Loucy (cell line): Measurements from ENCODE around the gene CADM4.
A peak's percentile ranks its signal among the peaks of the same experiment; 100 is the strongest.

Source experiments
- H2AFZ ChIP-seq: fragments of 200-600 bp; sonication (generic); 2 replicates; pipeline ENCODE4 v1.6.0; 2016; ENCODE audit warnings: antibody characterized with exemption, mild to moderate bottlenecking, low read length, moderate library complexity
- H3F3A ChIP-seq: fragments of 200-600 bp; 2 replicates; pipeline ENCODE4 v1.6.0; 2016; ENCODE audit warnings: antibody characterized with exemption, low read depth, mild to moderate bottlenecking
- H3K27me3 ChIP-seq: fragments of 200-600 bp; sonication (generic); 2 replicates; pipeline ENCODE4 v1.6.1; 2014; ENCODE audit warnings: low read length, mild to moderate bottlenecking; ENCODE audit not compliant: insufficient read depth, poor library complexity, severe bottlenecking
- H3K36me3 ChIP-seq: fragments of 200-600 bp; sonication (generic); 2 replicates; pipeline ENCODE4 v1.6.1; 2016; ENCODE audit warnings: low read length; ENCODE audit not compliant: insufficient read depth
- H3K4me1 ChIP-seq: fragments of 200-600 bp; sonication (generic); 2 replicates; pipeline ENCODE4 v1.5.1; 2014; ENCODE audit warnings: low read length, mild to moderate bottlenecking; ENCODE audit not compliant: insufficient read depth, poor library complexity, severe bottlenecking
- H3K4me2 ChIP-seq: fragments of 200-600 bp; sonication (generic); 2 replicates; pipeline ENCODE4 v1.6.0; 2014; ENCODE audit warnings: antibody characterized with exemption, low read length, low read depth, mild to moderate bottlenecking; ENCODE audit not compliant: poor library complexity, severe bottlenecking
- H3K4me3 ChIP-seq: fragments of 200-600 bp; sonication (generic); 2 replicates; pipeline ENCODE4 v1.5.1; 2014; ENCODE audit warnings: low read length, mild to moderate bottlenecking, mixed read lengths; ENCODE audit not compliant: poor library complexity, severe bottlenecking
- H3K79me2 ChIP-seq: fragments of 200-600 bp; sonication (generic); 2 replicates; pipeline ENCODE4 v1.6.1; 2014; ENCODE audit warnings: low read length; ENCODE audit not compliant: insufficient read depth
- H3K9ac ChIP-seq: fragments of 200-600 bp; sonication (generic); 2 replicates; pipeline ENCODE4 v1.6.0; 2014; ENCODE audit warnings: mild to moderate bottlenecking, low read depth, low read length, moderate library complexity; ENCODE audit not compliant: poor library complexity, severe bottlenecking
- H3K9me2 ChIP-seq: fragments of 200-600 bp; sonication (generic); replicated peaks from 2 replicates; pipeline ENCODE4 v1.6.1; 2016; ENCODE audit warnings: low read depth, low read length, mixed read lengths
- H3K9me3 ChIP-seq: fragments of 200-600 bp; sonication (generic); 2 replicates; pipeline ENCODE4 v1.6.1; 2014; ENCODE audit warnings: mild to moderate bottlenecking, antibody characterized with exemption, low read length, low read depth; ENCODE audit not compliant: insufficient read depth
- H4K20me1 ChIP-seq: fragments of 200-600 bp; sonication (generic); 2 replicates; pipeline ENCODE4 v1.6.0; 2014; ENCODE audit warnings: antibody characterized with exemption, low read length, mild to moderate bottlenecking; ENCODE audit not compliant: insufficient read depth, poor library complexity, severe bottlenecking
- EZH2phosphoT487 ChIP-seq: fragments of 200-600 bp; IDR thresholded peaks from 2 replicates; pipeline ENCODE4 v1.6.1; 2018; ENCODE audit warnings: antibody characterized with exemption, mild to moderate bottlenecking, moderate library complexity, borderline replicate concordance
- TF ChIP-seq, protein P1 (sequence below): fragments of 200-600 bp; sonication (generic); conservative IDR thresholded peaks from 2 replicates; pipeline ENCODE4 v1.5.1; 2014; ENCODE audit warnings: mild to moderate bottlenecking, antibody characterized with exemption, low read length

The CADM4 gene

DNA sequence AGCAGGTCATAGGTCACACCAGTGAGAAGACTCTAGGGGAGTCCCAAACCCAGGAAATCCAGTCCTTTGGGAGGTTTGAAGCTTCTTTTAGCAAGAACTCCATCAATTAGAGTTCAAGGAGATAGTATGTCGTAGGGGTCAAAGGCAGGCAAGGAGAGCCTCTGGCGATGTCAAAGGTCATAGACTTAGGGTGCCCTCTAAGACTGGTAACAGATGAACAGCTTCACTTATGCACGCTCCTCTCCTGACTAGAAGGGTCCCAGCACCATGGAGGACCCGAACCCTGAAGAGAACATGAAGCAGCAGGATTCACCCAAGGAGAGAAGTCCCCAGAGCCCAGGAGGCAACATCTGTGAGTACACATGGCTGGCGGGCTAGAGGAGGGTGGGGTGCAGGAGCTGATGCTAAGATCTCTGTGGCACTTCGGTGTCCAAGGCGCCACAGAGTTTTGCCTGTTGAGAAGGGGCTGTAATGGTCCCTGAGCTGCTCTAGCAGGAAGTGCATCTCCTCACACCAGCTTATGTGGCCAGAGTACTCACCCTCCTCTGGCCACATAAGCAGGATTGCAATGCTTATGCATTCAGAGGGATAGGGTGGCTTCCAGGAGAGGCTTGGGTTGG, 42.7 kb downstream of the CADM4 start:
- H2AFZ ChIP-seq = peak overlapping the region; percentile 66; the same call in 1 of the 2 replicates
- no peaks in the 10 kb centered on the region for H3K9me3 ChIP-seq
- H3K79me2 ChIP-seq = peaks cover 63% of the 10 kb centered on the region

DNA sequence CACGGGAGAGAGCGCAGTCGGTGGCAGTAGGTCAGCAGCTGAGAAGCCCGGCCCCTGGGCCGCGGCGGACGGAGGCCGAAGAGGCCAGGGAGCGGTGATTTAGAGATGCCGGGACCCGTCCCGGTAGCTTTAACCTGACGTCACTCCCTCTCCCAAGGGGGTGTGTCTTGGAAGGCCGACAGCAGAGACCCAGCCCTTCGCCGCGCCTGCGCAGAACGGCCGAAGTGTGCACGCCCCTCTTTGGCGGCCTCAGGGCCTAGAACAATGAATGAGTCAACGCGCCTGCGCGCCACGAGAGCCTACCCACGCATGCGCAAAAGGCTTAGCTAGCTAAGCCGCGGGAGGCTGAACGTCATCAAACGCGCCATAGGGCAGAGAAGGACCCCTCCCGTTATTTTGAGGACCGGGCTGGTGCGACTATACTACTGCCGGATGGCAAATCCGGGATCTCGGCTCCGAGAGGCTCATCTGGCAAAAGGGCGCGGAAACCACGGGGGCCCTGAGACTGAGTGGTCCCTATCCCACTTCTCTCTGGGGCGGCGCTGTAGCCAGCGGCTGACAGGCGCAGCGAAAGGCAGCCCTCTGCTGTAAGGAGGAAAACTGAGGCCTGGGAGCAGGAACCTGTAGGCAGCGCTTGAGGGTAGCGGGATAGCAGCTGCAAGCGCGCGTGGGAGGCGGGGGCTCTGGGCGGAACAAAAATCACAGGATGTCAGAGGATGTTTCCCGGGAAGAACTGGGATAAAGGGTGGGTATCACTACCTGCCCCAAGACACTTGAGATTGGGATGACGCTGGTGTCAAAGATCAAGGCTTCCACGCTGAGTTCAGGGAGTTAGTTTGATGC, 43.4 kb downstream of the CADM4 start, which contains the start of the genes IRGQ and ZNF576:
TSS of gene IRGQ (minus strand) at position 136 of the 843 bp plus-strand sequence. CDS start 796 bp downstream, outside the sequence.
TSS of gene ZNF576 (plus strand) at position 597 of the 843 bp plus-strand sequence. CDS start 514 bp downstream, outside the sequence.
- H2AFZ ChIP-seq = peak within 1 kb of the TSS; percentile 75
- H3K79me2 ChIP-seq = peaks cover 64% of the 10 kb centered on the region
- peaks cover 27% of the 10 kb centered on the region for H3K4me1 ChIP-seq
- H3K4me2 ChIP-seq = peak within 1 kb of the TSS; percentile 93
- H3F3A ChIP-seq = no peaks in the 10 kb centered on the region
- peak within 1 kb of the TSS; percentile 86 for H3K9ac ChIP-seq
- H3K9me3 ChIP-seq = no peaks in the 10 kb centered on the region
- H4K20me1 ChIP-seq = peaks cover 11% of the 10 kb centered on the region
- H3K27me3 ChIP-seq = no peaks in the 10 kb centered on the region
- no peaks in the 10 kb centered on the region for H3K9me2 ChIP-seq
- peaks cover 23% of the 10 kb centered on the region; the same call in 1 of the 2 replicates for H3K36me3 ChIP-seq
- peak within 1 kb of the TSS; percentile 96 for H3K4me3 ChIP-seq
- TF ChIP-seq, protein P1, sequence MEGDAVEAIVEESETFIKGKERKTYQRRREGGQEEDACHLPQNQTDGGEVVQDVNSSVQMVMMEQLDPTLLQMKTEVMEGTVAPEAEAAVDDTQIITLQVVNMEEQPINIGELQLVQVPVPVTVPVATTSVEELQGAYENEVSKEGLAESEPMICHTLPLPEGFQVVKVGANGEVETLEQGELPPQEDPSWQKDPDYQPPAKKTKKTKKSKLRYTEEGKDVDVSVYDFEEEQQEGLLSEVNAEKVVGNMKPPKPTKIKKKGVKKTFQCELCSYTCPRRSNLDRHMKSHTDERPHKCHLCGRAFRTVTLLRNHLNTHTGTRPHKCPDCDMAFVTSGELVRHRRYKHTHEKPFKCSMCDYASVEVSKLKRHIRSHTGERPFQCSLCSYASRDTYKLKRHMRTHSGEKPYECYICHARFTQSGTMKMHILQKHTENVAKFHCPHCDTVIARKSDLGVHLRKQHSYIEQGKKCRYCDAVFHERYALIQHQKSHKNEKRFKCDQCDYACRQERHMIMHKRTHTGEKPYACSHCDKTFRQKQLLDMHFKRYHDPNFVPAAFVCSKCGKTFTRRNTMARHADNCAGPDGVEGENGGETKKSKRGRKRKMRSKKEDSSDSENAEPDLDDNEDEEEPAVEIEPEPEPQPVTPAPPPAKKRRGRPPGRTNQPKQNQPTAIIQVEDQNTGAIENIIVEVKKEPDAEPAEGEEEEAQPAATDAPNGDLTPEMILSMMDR = no peak
- no peak for TF ChIP-seq EZH2phosphoT487

More for the DNA sequence above, 42.7 kb downstream of the CADM4 start:
- Histone ChIP-seq H4K20me1 (peaks cover 11% of the 10 kb centered on the region), H3K36me3 (peaks cover 29% of the 10 kb centered on the region; the same call in 1 of the 2 replicates), H3K4me2 (peak overlapping the region; percentile 93), H3K27me3 (no peaks in the 10 kb centered on the region), H3K4me1 (peaks cover 27% of the 10 kb centered on the region), H3K9me2 (no peaks in the 10 kb centered on the region), H3F3A (no peaks in the 10 kb centered on the region), H3K9ac (peak overlapping the region; percentile 86), H3K4me3 (peak overlapping the region; percentile 96)
- TF ChIP-seq, protein P1 = no peak
- TF ChIP-seq EZH2phosphoT487 = no peak

DNA sequence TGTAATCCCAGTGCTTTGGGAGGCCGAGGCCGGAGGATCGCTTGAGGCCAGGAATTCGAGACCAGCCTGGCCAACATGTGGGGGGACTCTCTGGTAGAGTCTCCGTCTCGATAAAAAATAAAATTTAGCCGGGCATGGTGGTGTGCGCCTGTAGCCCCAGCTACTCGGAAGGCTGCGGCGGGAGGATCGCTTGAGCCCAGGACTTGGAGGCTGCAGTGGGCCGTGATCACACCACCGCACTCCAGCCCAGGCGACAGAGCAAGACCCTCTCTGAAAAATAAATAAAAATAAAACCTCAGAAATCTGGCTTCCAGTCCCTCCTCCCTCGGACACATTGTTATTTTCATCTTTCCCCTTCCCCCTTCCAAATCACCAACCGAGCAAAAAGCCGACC, 44.0 kb downstream of the CADM4 start:
- peaks cover 27% of the 10 kb centered on the region for H3K4me1 ChIP-seq
- peaks cover 11% of the 10 kb centered on the region for H4K20me1 ChIP-seq
- no peaks in the 10 kb centered on the region for H3K9me3 ChIP-seq
- peaks cover 67% of the 10 kb centered on the region for H3K79me2 ChIP-seq
- H3K4me2 ChIP-seq = peak overlapping the region; percentile 93
- H3K4me3 ChIP-seq = peak overlapping the region; percentile 96
- H3F3A ChIP-seq = no peaks in the 10 kb centered on the region
- H3K9me2 ChIP-seq = no peaks in the 10 kb centered on the region
- H3K36me3 ChIP-seq = peaks cover 19% of the 10 kb centered on the region; the same call in 1 of the 2 replicates
- no peaks in the 10 kb centered on the region for H3K27me3 ChIP-seq
- no peak for TF ChIP-seq EZH2phosphoT487
- TF ChIP-seq, protein P1 = no peak
- H3K9ac ChIP-seq = peak overlapping the region; percentile 86
- H2AFZ ChIP-seq = peak overlapping the region; percentile 75
